Measurements from ENCODE around the gene HEPH. TPM values are rescaled to one million over a fixed set of nuclear protein-coding genes. Genes with fewer than 3 reads are reported as not detected.
"Not testable (repeated sequence)": the region's sequence is repeated elsewhere in the genome, so short reads cannot be mapped to it uniquely, and the experiment has no call there.

The HEPH gene
- total RNA-seq, 1 donor = under 0.01 TPM

DNA sequence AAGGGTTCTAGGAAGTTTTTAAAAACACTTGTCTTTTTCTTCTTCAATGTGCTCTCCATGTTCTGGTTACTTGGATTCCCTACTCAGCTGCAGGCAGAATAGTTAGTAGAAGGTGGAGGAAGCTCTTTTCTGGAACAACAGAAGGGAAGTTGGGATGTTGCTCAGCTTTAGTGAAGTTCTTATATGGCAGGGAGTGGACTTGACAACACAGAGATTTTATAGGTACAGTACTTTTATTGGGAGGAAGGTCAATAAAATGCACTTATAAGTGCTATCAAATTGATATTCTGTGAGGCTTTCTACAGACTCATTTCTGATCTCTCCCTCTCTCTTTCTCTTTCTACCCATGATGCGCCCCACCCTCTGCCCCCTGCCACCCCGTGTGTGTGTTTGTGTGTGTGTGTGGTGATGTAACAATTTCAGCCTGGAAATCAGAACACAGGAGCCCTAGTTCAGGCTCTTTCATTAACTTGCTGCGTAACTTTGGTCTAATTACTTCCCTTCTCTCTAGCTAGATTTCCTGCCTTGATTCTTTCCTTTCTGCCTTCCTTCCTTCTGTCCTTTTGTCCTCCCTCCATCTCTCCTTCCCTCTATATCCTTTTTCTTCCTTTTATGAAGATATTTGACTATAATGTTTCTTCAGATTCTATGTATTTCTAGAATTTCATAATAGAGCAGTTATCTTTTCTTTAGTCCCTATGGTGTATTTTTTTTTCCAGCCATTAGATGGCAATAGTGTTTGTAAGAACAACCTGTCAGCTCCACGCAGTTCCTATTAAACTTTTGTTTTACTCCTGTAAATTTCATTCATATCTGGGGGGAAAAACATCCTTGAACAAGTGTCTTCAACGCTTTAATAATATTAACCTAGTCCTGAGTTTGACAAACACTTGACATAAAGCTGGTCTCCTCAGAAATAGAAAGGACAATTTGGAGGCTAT is 37.1 kb downstream of the HEPH start:
- peak in 1 of 3 donors; percentile 35 for DNase-seq (ENCODE audit: low read depth in 2 of 3, low spot score in 2 of 3)

- no peak for DNase-seq (ENCODE audit: low read depth in 2 of 3, low spot score in 2 of 3)
Observed at GRCh38 chrX:66203114-66203513, 39.1 kb downstream of the HEPH start.

GRCh38 chrX:66221856-66222255 is 57.8 kb downstream of the HEPH start:
- peak in 1 of 3 donors; percentile 10 for DNase-seq (ENCODE audit: low read depth in 2 of 3, low spot score in 2 of 3)

GRCh38 chrX:66232296-66232695 is 68.2 kb downstream of the HEPH start:
- DNase-seq (ENCODE audit: low read depth in 2 of 3, low spot score in 2 of 3) = no peak

DNA sequence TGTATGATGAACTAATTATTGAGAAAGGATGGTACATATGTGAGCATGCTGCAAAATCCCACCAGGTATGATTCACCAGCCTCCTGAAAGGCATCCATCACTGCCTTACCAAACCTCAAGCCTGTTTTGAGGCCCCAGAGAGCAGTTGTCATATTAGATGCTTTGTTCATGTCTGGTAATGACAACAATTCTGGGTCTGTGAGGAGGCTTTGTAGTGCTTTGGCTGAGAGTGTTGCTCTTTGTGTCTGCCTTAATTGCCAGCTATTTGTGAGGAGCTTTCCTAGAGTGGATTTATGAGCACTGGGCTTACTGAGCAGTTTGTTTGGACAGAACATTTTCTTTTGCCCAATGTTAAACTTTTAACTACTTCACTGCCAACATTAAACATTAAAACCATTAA is 69.2 kb downstream of the HEPH start:
- no peak for DNase-seq (ENCODE audit: low read depth in 2 of 3, low spot score in 2 of 3)

DNA sequence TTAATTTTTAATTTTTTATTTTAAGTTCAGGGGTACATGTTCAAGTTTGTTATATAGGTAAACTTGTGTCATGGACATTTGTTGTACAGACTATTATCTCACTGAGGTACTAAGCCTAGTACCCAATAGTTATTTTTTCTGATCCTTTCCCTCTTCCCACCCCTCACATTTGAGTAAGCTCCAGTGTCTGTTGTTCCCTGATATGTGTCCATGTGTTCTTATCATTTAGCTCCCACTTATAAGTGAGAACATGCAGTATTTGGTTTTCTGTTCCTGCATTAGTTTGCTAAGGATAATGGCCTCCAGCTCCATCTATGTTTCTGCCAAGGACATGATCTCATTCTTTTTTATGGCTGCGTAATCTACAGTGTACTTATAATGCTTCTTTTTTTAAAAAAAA is 69.9 kb downstream of the HEPH start:
- not testable (repeated sequence) for DNase-seq (ENCODE audit: low read depth in 2 of 3, low spot score in 2 of 3)

- no peak for DNase-seq (ENCODE audit: low read depth in 2 of 3, low spot score in 2 of 3)
Observed at GRCh38 chrX:66255359-66255967, 91.4 kb downstream of the HEPH start.

GRCh38 chrX:66262807-66263206 is 98.8 kb downstream of the HEPH start:
- no peak for DNase-seq (ENCODE audit: low read depth in 2 of 3, low spot score in 2 of 3)

Other genes with a start within 250 kb of the HEPH start
- 0.27 TPM for gene VSIG4, start 124.2 kb upstream of the HEPH start, total RNA-seq

Data from hematopoietic multipotent progenitor cell (in vitro differentiated cells).